ENCODE data around the gene FBXL22. TPM values are rescaled to one million over a fixed set of nuclear protein-coding genes. Genes with fewer than 3 reads are reported as not detected.

The FBXL22 gene
- total RNA-seq: 0.71 and 0.78 TPM in 2 replicates

GRCh38 chr15:63597038-63597790 lies at the start of gene FBXL22:
TSS of gene FBXL22 (plus strand) at chr15:63597387. CDS start at chr15:63597393, 6 bp downstream.
- intact Hi-C loops (cut with micrococcal nuclease): no loop called here
- no peak for DNase-seq (ENCODE audit: low spot score)
- Mint-ChIP-seq H3K36me3 (ENCODE audit: low read depth) (peaks cover 28% of the 10 kb centered on the region), H3K4me1 (ENCODE audit: low read depth) (peaks cover 55% of the 10 kb centered on the region), H3K27ac (peak within 1 kb of the TSS; percentile 55), H3K27me3 (ENCODE audit: low read depth) (no peaks in the 10 kb centered on the region), H3K4me3 (ENCODE audit: low read depth) (no peak within 1 kb of the TSS), H3K9me3 (no peaks in the 10 kb centered on the region)

- no peaks in the 10 kb centered on the region for H3K27me3 Mint-ChIP-seq (ENCODE audit: low read depth)
- no peaks in the 10 kb centered on the region for H3K9me3 Mint-ChIP-seq
- no peak overlapping the region for H3K4me3 Mint-ChIP-seq (ENCODE audit: low read depth)
- peaks cover 29% of the 10 kb centered on the region for H3K4me1 Mint-ChIP-seq (ENCODE audit: low read depth)
- H3K27ac Mint-ChIP-seq: no peak overlapping the region
- DNase-seq (ENCODE audit: low spot score): no peak
- intact Hi-C loops (cut with micrococcal nuclease): loop anchor here (5.0 kb wide), 1 partner anchor 44 kb away; no protein-coding TSS in a partner anchor
- peaks cover 22% of the 10 kb centered on the region for H3K36me3 Mint-ChIP-seq (ENCODE audit: low read depth)
Measured at GRCh38 chr15:63551400-63551799, 45.8 kb upstream of the FBXL22 start.

- H3K27me3 Mint-ChIP-seq (ENCODE audit: low read depth): no peaks in the 10 kb centered on the region
- DNase-seq (ENCODE audit: low spot score): no peak
- peak overlapping the region; percentile 51 for H3K27ac Mint-ChIP-seq
- H3K4me3 Mint-ChIP-seq (ENCODE audit: low read depth): no peak overlapping the region
- intact Hi-C loops (cut with micrococcal nuclease): loop anchor here (5.0 kb wide), 1 partner anchor 46 kb away; no protein-coding TSS in a partner anchor
- peaks cover 40% of the 10 kb centered on the region for H3K36me3 Mint-ChIP-seq (ENCODE audit: low read depth)
- no peaks in the 10 kb centered on the region for H3K9me3 Mint-ChIP-seq
- peaks cover 29% of the 10 kb centered on the region for H3K4me1 Mint-ChIP-seq (ENCODE audit: low read depth)
Measured at GRCh38 chr15:63553388-63553791, 43.8 kb upstream of the FBXL22 start.

GRCh38 chr15:63554337-63554927 lies 42.8 kb upstream of the FBXL22 start:
- H3K27me3 Mint-ChIP-seq (ENCODE audit: low read depth): no peaks in the 10 kb centered on the region
- H3K27ac Mint-ChIP-seq: no peak overlapping the region
- H3K9me3 Mint-ChIP-seq: no peaks in the 10 kb centered on the region
- no peak for DNase-seq (ENCODE audit: low spot score)
- peaks cover 32% of the 10 kb centered on the region for H3K4me1 Mint-ChIP-seq (ENCODE audit: low read depth)
- intact Hi-C loops (cut with micrococcal nuclease): loop anchor here (5.0 kb wide), 1 partner anchor 47 kb away; no protein-coding TSS in a partner anchor
- peaks cover 48% of the 10 kb centered on the region for H3K36me3 Mint-ChIP-seq (ENCODE audit: low read depth)
- no peak overlapping the region for H3K4me3 Mint-ChIP-seq (ENCODE audit: low read depth)

GRCh38 chr15:63555507-63555906 lies 41.7 kb upstream of the FBXL22 start:
- H3K9me3 Mint-ChIP-seq: no peaks in the 10 kb centered on the region
- peaks cover 55% of the 10 kb centered on the region for H3K36me3 Mint-ChIP-seq (ENCODE audit: low read depth)
- intact Hi-C loops (cut with micrococcal nuclease): no loop called here
- H3K4me3 Mint-ChIP-seq (ENCODE audit: low read depth): no peak overlapping the region
- H3K27me3 Mint-ChIP-seq (ENCODE audit: low read depth): no peaks in the 10 kb centered on the region
- no peak for DNase-seq (ENCODE audit: low spot score)
- peaks cover 37% of the 10 kb centered on the region for H3K4me1 Mint-ChIP-seq (ENCODE audit: low read depth)
- no peak overlapping the region for H3K27ac Mint-ChIP-seq

GRCh38 chr15:63556246-63556645 lies 40.9 kb upstream of the FBXL22 start:
- Mint-ChIP-seq H3K27me3 (ENCODE audit: low read depth) (no peaks in the 10 kb centered on the region), H3K27ac (no peak overlapping the region), H3K9me3 (no peaks in the 10 kb centered on the region), H3K4me1 (ENCODE audit: low read depth) (peaks cover 41% of the 10 kb centered on the region), H3K36me3 (ENCODE audit: low read depth) (peaks cover 63% of the 10 kb centered on the region), H3K4me3 (ENCODE audit: low read depth) (no peak overlapping the region)
- intact Hi-C loops (cut with micrococcal nuclease): no loop called here
- DNase-seq (ENCODE audit: low spot score): no peak

GRCh38 chr15:63556736-63557135 lies 40.5 kb upstream of the FBXL22 start:
- intact Hi-C loops (cut with micrococcal nuclease): no loop called here
- Mint-ChIP-seq H3K27me3 (ENCODE audit: low read depth) (no peaks in the 10 kb centered on the region), H3K36me3 (ENCODE audit: low read depth) (peaks cover 68% of the 10 kb centered on the region), H3K4me3 (ENCODE audit: low read depth) (no peak overlapping the region), H3K27ac (no peak overlapping the region), H3K4me1 (ENCODE audit: low read depth) (peaks cover 44% of the 10 kb centered on the region), H3K9me3 (no peaks in the 10 kb centered on the region)
- DNase-seq (ENCODE audit: low spot score): no peak

- Mint-ChIP-seq H3K4me1 (ENCODE audit: low read depth) (peaks cover 21% of the 10 kb centered on the region), H3K9me3 (no peaks in the 10 kb centered on the region), H3K4me3 (ENCODE audit: low read depth) (no peak overlapping the region), H3K27ac (no peak overlapping the region), H3K27me3 (ENCODE audit: low read depth) (no peaks in the 10 kb centered on the region), H3K36me3 (ENCODE audit: low read depth) (peaks cover 83% of the 10 kb centered on the region)
- intact Hi-C loops (cut with micrococcal nuclease): no loop called here
- DNase-seq (ENCODE audit: low spot score): no peak
Measured at GRCh38 chr15:63559753-63560152, 37.4 kb upstream of the FBXL22 start.

GRCh38 chr15:63560741-63561448 lies 36.3 kb upstream of the FBXL22 start:
- Mint-ChIP-seq H3K36me3 (ENCODE audit: low read depth) (peaks cover 86% of the 10 kb centered on the region), H3K27me3 (ENCODE audit: low read depth) (no peaks in the 10 kb centered on the region), H3K4me1 (ENCODE audit: low read depth) (peaks cover 20% of the 10 kb centered on the region), H3K27ac (peak overlapping the region; percentile 66), H3K4me3 (ENCODE audit: low read depth) (no peak overlapping the region), H3K9me3 (no peaks in the 10 kb centered on the region)
- DNase-seq (ENCODE audit: low spot score): no peak
- intact Hi-C loops (cut with micrococcal nuclease): no loop called here

GRCh38 chr15:63564093-63564492 lies 33.1 kb upstream of the FBXL22 start:
- H3K9me3 Mint-ChIP-seq: no peaks in the 10 kb centered on the region
- H3K36me3 Mint-ChIP-seq (ENCODE audit: low read depth): peaks cover 73% of the 10 kb centered on the region
- H3K4me1 Mint-ChIP-seq (ENCODE audit: low read depth): peaks cover 22% of the 10 kb centered on the region
- no peak for DNase-seq (ENCODE audit: low spot score)
- no peak overlapping the region for H3K27ac Mint-ChIP-seq
- H3K27me3 Mint-ChIP-seq (ENCODE audit: low read depth): no peaks in the 10 kb centered on the region
- intact Hi-C loops (cut with micrococcal nuclease): no loop called here
- no peak overlapping the region for H3K4me3 Mint-ChIP-seq (ENCODE audit: low read depth)

GRCh38 chr15:63565536-63566186 lies 31.5 kb upstream of the FBXL22 start:
- Mint-ChIP-seq H3K4me3 (ENCODE audit: low read depth) (no peak overlapping the region), H3K27ac (no peak overlapping the region), H3K4me1 (ENCODE audit: low read depth) (peaks cover 13% of the 10 kb centered on the region), H3K36me3 (ENCODE audit: low read depth) (peaks cover 73% of the 10 kb centered on the region), H3K27me3 (ENCODE audit: low read depth) (no peaks in the 10 kb centered on the region), H3K9me3 (no peaks in the 10 kb centered on the region)
- DNase-seq (ENCODE audit: low spot score): no peak
- intact Hi-C loops (cut with micrococcal nuclease): no loop called here

GRCh38 chr15:63572749-63573464 lies 24.3 kb upstream of the FBXL22 start:
- Mint-ChIP-seq H3K27me3 (ENCODE audit: low read depth) (no peaks in the 10 kb centered on the region), H3K4me1 (ENCODE audit: low read depth) (peaks cover 7% of the 10 kb centered on the region), H3K36me3 (ENCODE audit: low read depth) (peaks cover 65% of the 10 kb centered on the region), H3K27ac (peak overlapping the region; percentile 9), H3K4me3 (ENCODE audit: low read depth) (no peak overlapping the region), H3K9me3 (no peaks in the 10 kb centered on the region)
- DNase-seq (ENCODE audit: low spot score): no peak
- intact Hi-C loops (cut with micrococcal nuclease): no loop called here

Data from activated T-helper 2 cell treated with anti-CD3 and anti-CD28 coated beads, Interferon-gamma antibody, Interleukin-2, Interleukin-4, amounts not matched to agents 10 μg/mL and 5 μg/mL and 100 μg/mL, durations not matched to agents 14 hours and 24 hours and 36 hours (primary cell).